ENCODE measurements around the gene GLRA3.
"Not testable (repeated sequence)": the region's sequence is repeated elsewhere in the genome, so short reads cannot be mapped to it uniquely, and the experiment has no call there.

Gene GLRA3

GRCh38 chr4:174713181-174713580 lies 115.9 kb downstream of the GLRA3 start:
- no peak for DNase-seq (ENCODE audit: low spot score)

- no peak for DNase-seq (ENCODE audit: low spot score)
Observed at GRCh38 chr4:174709526-174709925, 119.5 kb downstream of the GLRA3 start.

- no peak for DNase-seq (ENCODE audit: low spot score)
Observed at GRCh38 chr4:174708381-174708780, 120.7 kb downstream of the GLRA3 start.

GRCh38 chr4:174707902-174708301 lies 121.1 kb downstream of the GLRA3 start:
- no peak for DNase-seq (ENCODE audit: low spot score)

GRCh38 chr4:174707051-174707676 lies 121.9 kb downstream of the GLRA3 start:
- DNase-seq (ENCODE audit: low spot score): no peak

- DNase-seq (ENCODE audit: low spot score): no peak
Observed at GRCh38 chr4:174702979-174703478, 126.0 kb downstream of the GLRA3 start.

- DNase-seq (ENCODE audit: low spot score): no peak
Observed at GRCh38 chr4:174699654-174700053, 129.4 kb downstream of the GLRA3 start.

- DNase-seq (ENCODE audit: low spot score): no peak
Observed at GRCh38 chr4:174697896-174698295, 131.2 kb downstream of the GLRA3 start.

- no peak for DNase-seq (ENCODE audit: low spot score)
Observed at GRCh38 chr4:174697202-174697601, 131.8 kb downstream of the GLRA3 start.

- DNase-seq (ENCODE audit: low spot score): no peak
Observed at GRCh38 chr4:174696657-174697056, 132.4 kb downstream of the GLRA3 start.

- not testable (repeated sequence) for DNase-seq (ENCODE audit: low spot score)
Observed at GRCh38 chr4:174691876-174692275, 137.2 kb downstream of the GLRA3 start.

GRCh38 chr4:174690665-174691064 lies 138.4 kb downstream of the GLRA3 start:
- no peak for DNase-seq (ENCODE audit: low spot score)

GRCh38 chr4:174689618-174690017 lies 139.4 kb downstream of the GLRA3 start:
- no peak for DNase-seq (ENCODE audit: low spot score)

- no peak for DNase-seq (ENCODE audit: low spot score)
Observed at GRCh38 chr4:174686826-174687225, 142.2 kb downstream of the GLRA3 start.

GRCh38 chr4:174681723-174682300 lies 147.2 kb downstream of the GLRA3 start:
- no peak for DNase-seq (ENCODE audit: low spot score)

- no peak for DNase-seq (ENCODE audit: low spot score)
Observed at GRCh38 chr4:174674305-174674840, 154.7 kb downstream of the GLRA3 start.

GRCh38 chr4:174673865-174674264 lies 155.2 kb downstream of the GLRA3 start:
- no peak for DNase-seq (ENCODE audit: low spot score)

GRCh38 chr4:174672276-174672675 lies 156.8 kb downstream of the GLRA3 start:
- DNase-seq (ENCODE audit: low spot score): no peak

GRCh38 chr4:174669270-174669669 lies 159.8 kb downstream of the GLRA3 start:
- no peak for DNase-seq (ENCODE audit: low spot score)

- no peak for DNase-seq (ENCODE audit: low spot score)
Observed at GRCh38 chr4:174665799-174666198, 163.2 kb downstream of the GLRA3 start.

GRCh38 chr4:174663216-174663615 lies 165.8 kb downstream of the GLRA3 start:
- no peak for DNase-seq (ENCODE audit: low spot score)

- no peak for DNase-seq (ENCODE audit: low spot score)
Observed at GRCh38 chr4:174658246-174658645, 170.8 kb downstream of the GLRA3 start.

GRCh38 chr4:174657472-174657871 lies 171.6 kb downstream of the GLRA3 start:
- DNase-seq (ENCODE audit: low spot score): no peak

- DNase-seq (ENCODE audit: low spot score): no peak
Observed at GRCh38 chr4:174654634-174655033, 174.4 kb downstream of the GLRA3 start.

Data from HuH-7 (cell line).